ENCODE measurements around the gene TLX1.
A peak's percentile ranks its signal among the peaks of the same experiment; 100 is the strongest.

The TLX1 gene

GRCh38 chr10:101130984-101131961 is at the start of gene TLX1:
Gene TLX1, plus strand, starts transcription at chr10:101131300. Its CDS starts 242 bp downstream, at chr10:101131542.
- DNase-seq = peak; percentile 86

GRCh38 chr10:101085846-101086245 is 45.3 kb upstream of the TLX1 start:
- no peak for DNase-seq

- no peak for DNase-seq
Observed at GRCh38 chr10:101087376-101087775, 43.7 kb upstream of the TLX1 start.

GRCh38 chr10:101087965-101088364 is 43.1 kb upstream of the TLX1 start:
- DNase-seq = no peak

GRCh38 chr10:101089520-101090299 is 41.4 kb upstream of the TLX1 start:
- DNase-seq = no peak

GRCh38 chr10:101090597-101090996 is 40.5 kb upstream of the TLX1 start:
- no peak for DNase-seq

GRCh38 chr10:101091546-101092290 is 39.4 kb upstream of the TLX1 start:
- DNase-seq = no peak

GRCh38 chr10:101092881-101093354 is 38.2 kb upstream of the TLX1 start:
- DNase-seq = no peak

GRCh38 chr10:101094121-101094879 is 36.8 kb upstream of the TLX1 start:
- DNase-seq = no peak

- DNase-seq = no peak
Observed at GRCh38 chr10:101095004-101095403, 36.1 kb upstream of the TLX1 start.

- DNase-seq = peak; percentile 97
Observed at GRCh38 chr10:101095550-101096213, 35.4 kb upstream of the TLX1 start.

- no peak for DNase-seq
Observed at GRCh38 chr10:101096378-101096777, 34.7 kb upstream of the TLX1 start.

GRCh38 chr10:101097881-101098280 is 33.2 kb upstream of the TLX1 start:
- peak; percentile 87 for DNase-seq

- no peak for DNase-seq
Observed at GRCh38 chr10:101099901-101100300, 31.2 kb upstream of the TLX1 start.

GRCh38 chr10:101101372-101101881 is 29.7 kb upstream of the TLX1 start:
- no peak for DNase-seq

- no peak for DNase-seq
Observed at GRCh38 chr10:101103430-101103829, 27.7 kb upstream of the TLX1 start.

- no peak for DNase-seq
Observed at GRCh38 chr10:101106351-101106750, 24.7 kb upstream of the TLX1 start.

- DNase-seq = no peak
Observed at GRCh38 chr10:101107771-101108170, 23.3 kb upstream of the TLX1 start.

GRCh38 chr10:101110856-101111523 is 20.1 kb upstream of the TLX1 start:
- DNase-seq = peak; percentile 66

GRCh38 chr10:101111547-101111946 is 19.6 kb upstream of the TLX1 start:
- DNase-seq = no peak

All from islet precursor cell (in vitro differentiated cells).